ENCODE results near the gene VPS45. TPM values are rescaled to one million over a fixed set of nuclear protein-coding genes. Genes with fewer than 3 reads are reported as not detected.

VPS45 gene
- total and polyA plus RNA-seq, 2 of the 8 experiments (the other 6 are each of a cell fraction or from before 2014, with no cell fraction given) = 19.1 to 27.6 TPM

GRCh38 chr1:150089846-150090520 is 22.4 kb downstream of the VPS45 start:
- Histone ChIP-seq H3K18ac (ENCODE audit: extremely low read depth, low read length) (no peak overlapping the region), H2BK12ac (ENCODE audit: low read depth, low read length) (no peak overlapping the region), H2BK120ac (replicated peaks; ENCODE audit: low read depth, low read length) (no peak overlapping the region), H3K14ac (ENCODE audit: insufficient read length) (no peak overlapping the region), H4K91ac (replicated peaks; ENCODE audit: insufficient read length, low read length) (no peak overlapping the region), H2AFZ (ENCODE audit: low read length) (no peak overlapping the region), H3K4me2 (ENCODE audit: insufficient read depth in 1 of 2, low read depth in 2 of 2, low read length in 2 of 2) (no peak overlapping the region), H3K56ac (replicated peaks; ENCODE audit: insufficient read length, low read depth, low read length) (no peak overlapping the region), H3K4me1 (replicated peaks in 1 of 4; ENCODE audit: control insufficient read depth in 3 of 4, insufficient read depth in 4 of 4, low read length in 3 of 4) (no peaks in the 10 kb centered on the region), H3K23ac (ENCODE audit: insufficient read length) (no peak overlapping the region), H3K4ac (replicated peaks; ENCODE audit: insufficient read length, low read depth, low read length) (no peak overlapping the region), H2BK20ac (ENCODE audit: low read length) (no peak overlapping the region), H4K20me1 (replicated peaks in 1 of 2; ENCODE audit: control insufficient read depth in 1 of 2, insufficient read depth in 2 of 2, low read length in 2 of 2) (no peaks in the 10 kb centered on the region), H4K8ac (ENCODE audit: extremely low read depth, insufficient read depth, low read length) (no peak overlapping the region), H3K4me3 (ENCODE audit: extremely low read depth in 1 of 4, insufficient read depth in 2 of 4, low read depth in 3 of 4, low read length in 4 of 4) (no peak overlapping the region), H2AK5ac (ENCODE audit: low read depth, low read length) (no peak overlapping the region), H2BK5ac (ENCODE audit: low read depth, low read length) (no peak overlapping the region), H3K9ac (replicated peaks in 1 of 4; ENCODE audit: extremely low read depth in 1 of 4, low read depth in 3 of 4, low read length in 3 of 4) (no peak overlapping the region), H3K79me2 (ENCODE audit: control insufficient read depth in 1 of 2, insufficient read depth in 2 of 2, low read length in 2 of 2) (no peaks in the 10 kb centered on the region), H4K5ac (ENCODE audit: insufficient read length, low read depth, low read length) (no peak overlapping the region), H3K36me3 (ENCODE audit: control insufficient read depth in 2 of 4, insufficient read depth in 4 of 4, low read length in 3 of 4) (peaks cover 0 to 17% (median 0%) of the 10 kb centered on the region in 4 experiments; a peak in 2 of 8 replicates), H3K27ac (ENCODE audit: low read depth, low read length) (no peak overlapping the region), H2BK15ac (ENCODE audit: low read length) (no peak overlapping the region), H3K9me3 (ENCODE audit: insufficient read depth in 2 of 2, low read depth in 1 of 2, low read length in 1 of 2) (no peaks in the 10 kb centered on the region), H3K79me1 (ENCODE audit: low read depth, low read length) (no peaks in the 10 kb centered on the region), H3K23me2 (ENCODE audit: low read depth, low read length) (no peaks in the 10 kb centered on the region), H3K27me3 (replicated peaks in 1 of 4; ENCODE audit: control insufficient read depth in 3 of 4, extremely low read depth in 1 of 4, insufficient read depth in 3 of 4, low read length in 3 of 4) (no peaks in the 10 kb centered on the region)
- FAIRE-seq (no peak), DNase-seq (ENCODE audit: low read depth in 1 of 2, low spot score in 2 of 2) (no peak)
- CTCF ChIA-PET (ENCODE audit: partially characterized antibody) = no interaction called here
- POLR2A ChIA-PET (ENCODE audit: partially characterized antibody) = interaction anchor here (1.0 kb wide), 1 partner anchor 11 kb away, joined by 3 read pairs; no protein-coding TSS in a partner anchor
- 96% methylated on average over 3 of the region's 3 CpGs; no CpG with 5 or more reads in 1 of the 2 experiments for WGBS, 2 experiments (ENCODE audit: extremely low coverage in 1 of 2, insufficient coverage in 1 of 2, insufficient read length in 1 of 2, insufficient replicate concordance in 2 of 2, low coverage in 1 of 2, low lambda C conversion rate in 2 of 2, missing lambda C conversion rate in 1 of 2)
- TF ChIP-seq SUZ12 (IDR thresholded peaks at IDR 0.05; ENCODE audit: low read length) (no peak), PHF8 (conservative IDR thresholded peaks at IDR 0.05; ENCODE audit: low read depth, low read length) (no peak), RFX5 (IDR thresholded peaks at IDR 0.05; ENCODE audit: borderline replicate concordance, low read depth, low read length) (no peak), MAX (IDR thresholded peaks at IDR 0.05) (no peak), RNF2 (IDR thresholded peaks at IDR 0.05; ENCODE audit: borderline replicate concordance, low read depth, low read length, missing control alignments, poor library complexity, severe bottlenecking) (no peak), KDM1A (IDR thresholded peaks at IDR 0.05; ENCODE audit: borderline replicate concordance, low read length) (no peak), EZH2 (IDR thresholded peaks at IDR 0.05; ENCODE audit: low read depth, low read length, severe bottlenecking) (no peak), GABPA (IDR thresholded peaks at IDR 0.05; ENCODE audit: borderline replicate concordance, insufficient read depth, low read length) (no peak), SIX5 (IDR thresholded peaks at IDR 0.05; ENCODE audit: low read depth, low read length) (no peak), TEAD4 (IDR thresholded peaks at IDR 0.05; ENCODE audit: low read depth, low read length) (no peak), MAFK (IDR thresholded peaks at IDR 0.05; ENCODE audit: low read depth, low read length) (no peak), JUND (IDR thresholded peaks at IDR 0.05; ENCODE audit: low read length) (no peak), BCL11A (IDR thresholded peaks at IDR 0.05; ENCODE audit: low read depth in 2 of 2, low read length in 2 of 2) (no peak)

Measured in H1 (cell line).